Activated effector memory CD4-positive, alpha-beta T cell treated with anti-CD3 and anti-CD28 coated beads, Interleukin-2, amount 50 U/mL, for 16 hours (primary cell): ENCODE measurements around the gene GCC1.

Source experiments
- DNase-seq: peaks from one replicate; pipeline ENCODE4 v3.0.0-alpha.2; 2020

GCC1 gene

GRCh38 chr7:127535546-127536393 lies 49.6 kb downstream of the GCC1 start:
- no peak for DNase-seq

DNA sequence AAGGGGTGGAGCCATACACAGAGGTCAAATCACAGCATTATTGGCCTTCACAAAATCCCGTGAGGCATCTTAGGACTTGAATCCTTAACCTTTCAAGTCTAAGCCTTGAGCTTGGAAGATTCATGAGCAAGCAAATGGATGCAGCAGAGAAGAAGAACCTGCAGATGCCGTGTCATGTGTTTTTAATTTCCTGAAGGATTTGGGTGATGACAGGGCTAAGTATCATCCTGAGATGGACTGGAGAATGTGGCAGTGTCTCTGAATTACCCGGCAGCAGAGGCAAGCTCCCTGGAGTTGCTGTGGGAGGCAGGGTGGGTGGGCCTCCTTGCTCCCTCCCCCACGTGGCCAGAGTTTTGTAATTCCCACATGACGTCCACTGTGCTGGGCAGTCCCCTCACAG lies 50.8 kb downstream of the GCC1 start:
- DNase-seq, result no peak

DNA sequence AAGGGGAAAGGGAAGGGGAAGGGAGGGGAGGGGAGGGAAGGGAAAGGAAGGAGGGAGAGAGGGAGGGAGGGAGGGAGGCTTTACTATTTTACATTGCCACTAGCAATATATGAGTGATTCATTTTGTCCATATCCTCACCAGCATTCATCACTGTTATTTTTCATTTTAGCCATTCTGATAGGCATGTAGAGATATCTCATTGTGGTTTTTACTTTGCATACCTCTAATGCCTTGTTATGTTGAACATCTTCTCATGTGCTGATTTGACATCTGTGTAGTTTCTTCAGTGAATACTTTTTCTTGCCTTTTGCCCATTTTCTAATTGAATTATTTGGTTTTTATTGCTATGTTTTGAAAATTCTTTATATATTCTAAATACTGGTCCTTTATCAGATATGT lies 52.7 kb downstream of the GCC1 start:
- DNase-seq, result no peak

DNA sequence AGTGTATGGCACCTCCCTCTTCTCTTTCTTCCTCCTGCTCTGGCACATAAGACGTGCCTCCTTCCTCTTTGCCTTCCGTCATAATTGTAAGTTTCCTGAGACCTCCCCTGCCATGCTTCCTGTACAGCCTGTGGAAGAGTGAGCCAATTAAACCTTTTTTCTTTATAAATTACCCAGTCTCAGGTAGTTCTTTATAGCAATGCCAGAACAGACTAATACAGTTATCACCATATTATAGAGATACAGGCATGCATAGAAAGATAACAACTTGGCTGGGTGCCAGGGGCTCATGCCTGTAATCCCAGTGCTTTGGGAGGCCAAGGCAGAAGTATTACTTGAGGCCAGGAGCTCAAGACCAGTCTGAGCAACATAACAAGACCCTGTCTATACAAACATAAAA lies 53.2 kb downstream of the GCC1 start:
- no peak for DNase-seq
